ENCODE measurements around the gene ANGPTL1. TPM values are rescaled to one million over a fixed set of nuclear protein-coding genes. Genes with fewer than 3 reads are reported as not detected.

The ANGPTL1 gene
- polyA plus RNA-seq, 1 donor = 11.0 TPM

DNA sequence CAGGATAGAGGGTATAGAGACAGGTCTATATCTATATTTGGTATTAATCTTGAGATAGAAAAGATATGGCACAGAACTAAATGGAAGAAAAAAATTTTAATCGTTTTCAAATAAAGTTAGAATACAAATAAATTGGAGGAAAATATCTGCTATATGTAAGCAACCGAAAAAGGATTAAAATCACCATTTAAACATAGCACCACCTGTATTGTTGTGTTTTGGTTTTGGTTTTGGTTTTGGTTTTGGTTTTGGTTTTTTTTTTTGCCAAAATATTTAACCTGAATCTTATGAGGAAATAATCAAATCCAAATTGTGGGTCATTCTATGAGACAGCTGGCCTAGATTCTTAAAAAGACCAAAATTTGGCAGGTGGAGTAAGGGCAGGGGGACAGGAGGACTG, 28.5 kb upstream of the ANGPTL1 start:
- 100% methylated on average over 2 of the region's 2 CpGs for WGBS (ENCODE audit: insufficient coverage, low lambda C conversion rate)
- Histone ChIP-seq H3K4me1 (ENCODE audit: control insufficient read depth, insufficient read depth, low read length) (no peaks in the 10 kb centered on the region), H3K4me3 (ENCODE audit: low read length) (no peak overlapping the region), H3K27ac (ENCODE audit: low read length) (no peak overlapping the region), H3K36me3 (ENCODE audit: control insufficient read depth, insufficient read depth, low read length) (peaks cover 15% of the 10 kb centered on the region), H3K27me3 (ENCODE audit: control insufficient read depth, insufficient read depth, low read length) (no peaks in the 10 kb centered on the region), H3K9me3 (ENCODE audit: control insufficient read depth, low read depth, low read length) (no peaks in the 10 kb centered on the region)
- no peak for DNase-seq

DNA sequence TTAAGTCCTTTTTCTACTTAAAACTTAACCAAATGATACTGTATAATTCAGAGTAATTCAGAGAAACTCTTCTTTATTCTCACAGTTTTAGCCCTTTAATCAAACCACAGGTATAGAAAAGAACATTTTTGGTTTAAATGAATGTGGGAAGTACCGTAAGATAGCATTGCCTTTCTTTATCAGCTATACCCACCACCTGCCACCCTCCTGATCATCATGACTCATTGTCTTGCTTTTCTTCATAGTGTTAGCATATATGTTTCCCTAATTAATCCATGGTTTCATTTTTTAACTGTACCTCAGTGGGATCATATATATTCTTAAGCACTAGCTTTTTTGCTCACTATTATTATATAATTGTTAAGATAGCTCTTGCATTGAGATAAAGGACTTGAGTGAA, 27.5 kb upstream of the ANGPTL1 start:
- DNase-seq = no peak
- H3K9me3 ChIP-seq (ENCODE audit: control insufficient read depth, low read depth, low read length) = no peaks in the 10 kb centered on the region
- peaks cover 20% of the 10 kb centered on the region for H3K36me3 ChIP-seq (ENCODE audit: control insufficient read depth, insufficient read depth, low read length)
- no peak overlapping the region for H3K27ac ChIP-seq (ENCODE audit: low read length)
- no peaks in the 10 kb centered on the region for H3K4me1 ChIP-seq (ENCODE audit: control insufficient read depth, insufficient read depth, low read length)
- no CpG with 5 or more reads among the region's 1 CpG for whole genome bisulfite sequencing (ENCODE audit: insufficient coverage, low lambda C conversion rate)
- H3K4me3 ChIP-seq (ENCODE audit: low read length) = no peak overlapping the region
- no peaks in the 10 kb centered on the region for H3K27me3 ChIP-seq (ENCODE audit: control insufficient read depth, insufficient read depth, low read length)

DNA sequence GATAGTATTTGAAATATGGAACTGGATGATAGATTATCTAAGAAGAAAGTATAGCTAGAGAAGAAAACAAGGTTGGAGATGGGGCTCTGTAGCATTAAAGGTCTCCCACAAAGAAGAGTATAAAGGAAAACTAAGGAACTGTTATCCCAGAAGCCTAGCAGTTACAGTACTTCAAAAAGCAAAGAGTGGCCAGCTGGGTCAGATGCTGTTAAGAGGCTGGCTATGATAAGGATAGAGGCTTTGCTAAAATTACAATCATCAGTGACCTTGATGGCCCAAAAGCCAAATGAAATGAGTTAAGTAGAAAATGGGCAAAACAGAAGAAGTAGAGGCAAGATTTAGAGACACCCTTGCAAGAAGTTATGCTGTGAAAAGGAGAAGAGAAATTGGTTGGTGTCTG, 25.1 kb upstream of the ANGPTL1 start:
- no peak for DNase-seq
- peaks cover 18% of the 10 kb centered on the region for H3K36me3 ChIP-seq (ENCODE audit: control insufficient read depth, insufficient read depth, low read length)

DNA sequence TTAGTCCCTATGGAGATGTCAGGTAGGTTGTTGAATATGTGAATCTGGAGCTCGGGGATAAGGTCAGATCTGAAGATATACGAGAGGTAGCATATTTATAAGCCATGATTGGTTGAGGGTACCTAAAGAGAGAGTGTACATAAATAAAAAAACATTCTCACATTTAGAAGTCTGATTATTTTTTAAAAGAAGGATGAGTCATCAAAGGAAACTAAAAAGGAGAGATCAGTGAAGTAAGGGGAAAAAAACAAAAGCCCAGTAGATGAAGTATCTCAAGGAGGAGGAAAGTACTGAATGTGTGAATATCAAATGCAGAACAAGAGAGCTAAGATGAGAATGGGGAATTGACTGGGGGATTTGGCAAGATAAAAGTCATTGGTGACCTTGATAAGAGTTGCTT, 15.7 kb upstream of the ANGPTL1 start:
- Histone ChIP-seq H3K36me3 (ENCODE audit: control insufficient read depth, insufficient read depth, low read length) (peaks cover 13% of the 10 kb centered on the region), H3K4me1 (ENCODE audit: control insufficient read depth, insufficient read depth, low read length) (no peaks in the 10 kb centered on the region), H3K27ac (ENCODE audit: low read length) (no peak overlapping the region), H3K4me3 (ENCODE audit: low read length) (no peak overlapping the region), H3K9me3 (ENCODE audit: control insufficient read depth, low read depth, low read length) (no peaks in the 10 kb centered on the region), H3K27me3 (ENCODE audit: control insufficient read depth, insufficient read depth, low read length) (no peaks in the 10 kb centered on the region)
- no CpG with 5 or more reads among the region's 2 CpGs for WGBS (ENCODE audit: insufficient coverage, low lambda C conversion rate)
- DNase-seq = no peak

More for the DNA sequence above, 25.1 kb upstream of the ANGPTL1 start:
- H3K9me3 ChIP-seq (ENCODE audit: control insufficient read depth, low read depth, low read length) = no peaks in the 10 kb centered on the region
- H3K4me3 ChIP-seq (ENCODE audit: low read length) = no peak overlapping the region
- no peaks in the 10 kb centered on the region for H3K4me1 ChIP-seq (ENCODE audit: control insufficient read depth, insufficient read depth, low read length)
- no peaks in the 10 kb centered on the region for H3K27me3 ChIP-seq (ENCODE audit: control insufficient read depth, insufficient read depth, low read length)
- no peak overlapping the region for H3K27ac ChIP-seq (ENCODE audit: low read length)

DNA sequence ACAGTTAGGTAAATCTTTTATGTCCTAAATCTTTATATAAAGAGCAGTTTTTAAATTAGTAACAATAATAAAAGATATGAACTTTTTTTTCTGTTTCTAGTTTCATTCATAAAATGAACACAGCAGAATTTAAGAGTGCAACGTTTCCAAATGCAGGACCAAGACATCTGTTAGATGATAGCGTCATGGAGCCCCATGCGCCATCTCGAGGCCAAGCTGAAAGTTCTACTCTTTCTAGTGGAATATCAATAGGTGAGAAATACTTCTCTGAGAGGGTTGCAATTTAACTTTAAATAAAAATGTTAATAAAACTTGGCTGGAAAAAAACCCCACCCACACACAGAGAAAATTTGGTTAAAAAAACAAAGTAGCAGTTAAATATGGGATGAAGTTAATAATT, 15.0 kb upstream of the ANGPTL1 start:
- H3K4me1 ChIP-seq (ENCODE audit: control insufficient read depth, insufficient read depth, low read length) = no peaks in the 10 kb centered on the region
- no peak overlapping the region for H3K27ac ChIP-seq (ENCODE audit: low read length)
- WGBS (ENCODE audit: insufficient coverage, low lambda C conversion rate) = 83% methylated on average over 2 of the region's 4 CpGs
- H3K9me3 ChIP-seq (ENCODE audit: control insufficient read depth, low read depth, low read length) = no peaks in the 10 kb centered on the region
- DNase-seq = no peak
- no peaks in the 10 kb centered on the region for H3K27me3 ChIP-seq (ENCODE audit: control insufficient read depth, insufficient read depth, low read length)
- no peak overlapping the region for H3K4me3 ChIP-seq (ENCODE audit: low read length)
- peaks cover 17% of the 10 kb centered on the region for H3K36me3 ChIP-seq (ENCODE audit: control insufficient read depth, insufficient read depth, low read length)

DNA sequence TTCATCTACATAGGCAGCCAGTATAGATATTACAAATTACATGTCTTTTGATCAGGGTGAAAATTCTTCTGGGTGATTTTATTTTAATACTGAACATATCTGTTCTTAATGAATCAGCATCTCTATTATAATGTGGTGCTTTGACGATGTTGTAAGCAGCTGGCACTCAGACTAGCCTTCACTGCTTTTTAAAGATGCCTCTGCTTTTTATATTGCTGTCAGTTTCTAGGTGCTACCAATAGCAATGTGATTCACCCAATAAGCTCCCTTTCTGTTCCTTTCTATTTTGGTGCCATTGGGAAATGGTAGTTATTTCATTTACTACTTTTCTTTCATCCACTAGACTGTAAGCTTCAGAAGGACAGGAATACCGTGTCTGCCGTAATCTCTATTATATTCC, 11.1 kb upstream of the ANGPTL1 start:
- Histone ChIP-seq H3K36me3 (ENCODE audit: control insufficient read depth, insufficient read depth, low read length) (peaks cover 13% of the 10 kb centered on the region), H3K4me1 (ENCODE audit: control insufficient read depth, insufficient read depth, low read length) (no peaks in the 10 kb centered on the region), H3K4me3 (ENCODE audit: low read length) (no peak overlapping the region), H3K27ac (ENCODE audit: low read length) (no peak overlapping the region), H3K9me3 (ENCODE audit: control insufficient read depth, low read depth, low read length) (no peaks in the 10 kb centered on the region), H3K27me3 (ENCODE audit: control insufficient read depth, insufficient read depth, low read length) (no peaks in the 10 kb centered on the region)
- WGBS (ENCODE audit: insufficient coverage, low lambda C conversion rate) = no CpG with 5 or more reads among the region's 3 CpGs
- no peak for DNase-seq

DNA sequence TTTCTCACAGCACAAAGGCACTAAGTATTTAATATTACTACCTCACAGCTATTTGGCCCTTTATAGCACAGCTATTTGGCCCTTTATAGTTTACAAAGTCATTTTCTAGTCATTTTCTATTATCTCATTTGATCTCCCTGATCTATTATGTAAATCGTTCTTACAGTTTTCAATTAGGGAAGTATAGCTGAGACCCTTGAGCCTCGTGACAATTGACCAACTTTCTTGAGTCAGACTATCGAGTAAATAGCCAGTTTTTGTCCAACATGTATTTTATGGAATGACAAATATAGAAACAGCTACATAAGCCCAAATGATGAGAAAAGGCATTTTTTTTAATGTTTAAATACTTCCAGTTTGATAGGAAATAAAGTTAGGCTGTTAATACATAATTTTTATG, 7.0 kb upstream of the ANGPTL1 start:
- no peak overlapping the region for H3K4me3 ChIP-seq (ENCODE audit: low read length)
- H3K4me1 ChIP-seq (ENCODE audit: control insufficient read depth, insufficient read depth, low read length) = no peaks in the 10 kb centered on the region
- no CpG with 5 or more reads among the region's 3 CpGs for WGBS (ENCODE audit: insufficient coverage, low lambda C conversion rate)
- no peaks in the 10 kb centered on the region for H3K9me3 ChIP-seq (ENCODE audit: control insufficient read depth, low read depth, low read length)
- no peaks in the 10 kb centered on the region for H3K27me3 ChIP-seq (ENCODE audit: control insufficient read depth, insufficient read depth, low read length)
- peaks cover 6% of the 10 kb centered on the region for H3K36me3 ChIP-seq (ENCODE audit: control insufficient read depth, insufficient read depth, low read length)
- no peak overlapping the region for H3K27ac ChIP-seq (ENCODE audit: low read length)
- DNase-seq = no peak

DNA sequence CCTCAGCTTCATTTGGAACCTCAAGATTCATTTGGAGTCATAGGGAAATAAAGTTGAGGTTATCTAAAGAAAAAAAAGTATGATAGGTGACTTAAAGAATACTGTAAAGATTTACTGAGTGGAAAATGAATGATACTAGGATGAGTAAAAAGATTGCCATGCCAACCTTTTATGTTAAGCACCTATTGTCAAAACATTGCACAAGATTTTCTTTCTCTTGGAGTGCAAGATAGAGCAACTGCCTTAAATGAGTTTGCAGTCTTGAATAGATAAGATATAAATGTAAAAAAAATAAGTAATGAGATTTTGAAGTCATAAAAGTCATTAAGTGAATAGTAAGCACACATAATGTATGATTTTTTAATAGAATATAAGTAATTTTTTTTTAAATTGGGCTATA, 5.1 kb upstream of the ANGPTL1 start:
- no peak for DNase-seq
- H3K27ac ChIP-seq (ENCODE audit: low read length) = no peak overlapping the region
- no peaks in the 10 kb centered on the region for H3K9me3 ChIP-seq (ENCODE audit: control insufficient read depth, low read depth, low read length)
- H3K36me3 ChIP-seq (ENCODE audit: control insufficient read depth, insufficient read depth, low read length) = peaks cover 2% of the 10 kb centered on the region
- H3K27me3 ChIP-seq (ENCODE audit: control insufficient read depth, insufficient read depth, low read length) = no peaks in the 10 kb centered on the region
- H3K4me1 ChIP-seq (ENCODE audit: control insufficient read depth, insufficient read depth, low read length) = peaks cover under 1% of the 10 kb centered on the region
- H3K4me3 ChIP-seq (ENCODE audit: low read length) = no peak overlapping the region

DNA sequence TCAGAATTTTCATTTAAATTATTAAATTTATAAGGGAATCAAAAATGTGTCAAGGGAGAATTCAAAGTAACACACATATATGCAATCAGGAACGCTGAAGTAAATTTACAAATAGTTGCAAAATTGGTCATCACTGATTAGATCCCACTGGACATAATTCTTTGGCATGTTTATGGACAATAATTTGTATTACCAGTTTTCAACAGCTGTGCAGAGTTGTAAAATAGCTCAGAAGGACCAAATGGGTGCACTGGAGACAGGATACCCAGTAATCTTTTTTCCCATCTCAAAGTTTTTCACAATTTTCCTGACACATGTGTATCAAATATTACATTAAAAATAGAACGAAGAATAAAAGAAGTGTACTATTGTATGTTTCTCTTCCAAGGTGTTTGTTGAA, 4.1 kb upstream of the ANGPTL1 start:
- Histone ChIP-seq H3K4me1 (ENCODE audit: control insufficient read depth, insufficient read depth, low read length) (peaks cover 2% of the 10 kb centered on the region), H3K27ac (ENCODE audit: low read length) (no peak overlapping the region), H3K36me3 (ENCODE audit: control insufficient read depth, insufficient read depth, low read length) (peaks cover 2% of the 10 kb centered on the region), H3K4me3 (ENCODE audit: low read length) (no peak overlapping the region), H3K27me3 (ENCODE audit: control insufficient read depth, insufficient read depth, low read length) (no peaks in the 10 kb centered on the region), H3K9me3 (ENCODE audit: control insufficient read depth, low read depth, low read length) (no peaks in the 10 kb centered on the region)
- 100% methylated on average over 1 of the region's 2 CpGs for WGBS (ENCODE audit: insufficient coverage, low lambda C conversion rate)
- DNase-seq = no peak

DNA sequence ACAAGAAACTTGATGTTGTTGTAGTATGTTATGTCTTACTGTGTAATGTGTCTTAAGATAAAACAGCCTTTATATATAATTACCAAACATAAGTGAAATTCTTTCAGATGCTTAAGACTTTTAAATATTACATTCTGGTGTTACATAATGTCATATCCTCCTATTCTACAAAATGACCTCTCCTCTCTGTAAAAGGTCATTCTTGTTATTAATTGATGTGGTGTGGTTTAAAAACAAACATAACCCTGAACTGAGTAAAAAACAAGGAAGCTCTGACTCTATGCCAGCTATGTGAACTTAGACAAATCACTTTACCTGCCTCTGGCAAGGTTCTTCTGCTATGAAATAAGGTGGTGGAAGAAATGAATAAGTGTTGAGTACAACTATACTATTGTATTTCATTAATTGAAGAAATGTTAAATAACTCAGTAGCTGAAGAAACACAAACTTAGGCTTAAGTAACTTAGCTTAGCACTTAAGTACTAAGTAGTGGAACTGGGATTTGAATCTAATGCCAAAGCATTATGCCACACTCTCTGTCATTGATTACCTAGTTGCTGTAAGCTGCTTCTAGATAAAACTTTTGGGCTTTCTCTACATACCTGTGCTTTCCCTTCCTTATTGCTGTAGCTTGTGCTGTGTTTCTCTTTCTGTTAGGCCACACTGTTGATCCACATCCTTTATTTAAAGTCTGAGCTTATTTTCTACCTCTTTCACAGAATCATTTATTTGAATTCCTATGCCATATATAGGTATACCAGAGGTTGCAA, 859 bp upstream of the ANGPTL1 start:
- H3K27ac ChIP-seq (ENCODE audit: low read length) = no peak overlapping the region
- H3K4me1 ChIP-seq (ENCODE audit: control insufficient read depth, insufficient read depth, low read length) = peaks cover 7% of the 10 kb centered on the region
- H3K9me3 ChIP-seq (ENCODE audit: control insufficient read depth, low read depth, low read length) = no peaks in the 10 kb centered on the region
- H3K36me3 ChIP-seq (ENCODE audit: control insufficient read depth, insufficient read depth, low read length) = no peaks in the 10 kb centered on the region
- peak in 1 of 2 donors; percentile 15 for DNase-seq
- no peaks in the 10 kb centered on the region for H3K27me3 ChIP-seq (ENCODE audit: control insufficient read depth, insufficient read depth, low read length)
- H3K4me3 ChIP-seq (ENCODE audit: low read length) = no peak overlapping the region

DNA sequence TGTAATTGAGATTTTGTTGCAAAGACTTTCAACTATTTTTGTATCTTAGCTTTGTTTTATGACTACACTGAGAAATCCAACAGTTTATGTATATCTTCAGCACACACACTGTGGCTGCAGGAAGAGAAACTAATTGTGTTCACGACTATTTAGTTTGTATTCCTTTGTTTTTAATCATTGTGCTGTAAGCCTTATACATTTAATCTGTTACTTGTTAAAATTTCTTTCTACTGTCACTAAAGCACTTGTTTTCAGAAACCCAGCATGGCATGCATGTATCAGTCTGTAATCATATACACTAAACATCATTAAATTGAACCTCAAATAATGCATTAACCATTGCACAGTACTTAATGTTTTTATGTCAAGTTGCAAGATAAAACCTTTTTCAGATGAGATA, 656 bp downstream of the ANGPTL1 start:
- no peak overlapping the region for H3K27ac ChIP-seq (ENCODE audit: low read length)
- no peaks in the 10 kb centered on the region for H3K9me3 ChIP-seq (ENCODE audit: control insufficient read depth, low read depth, low read length)
- no CpG with 5 or more reads among the region's 1 CpG for WGBS (ENCODE audit: insufficient coverage, low lambda C conversion rate)
- no peak overlapping the region for H3K4me3 ChIP-seq (ENCODE audit: low read length)
- peaks cover 4% of the 10 kb centered on the region for H3K36me3 ChIP-seq (ENCODE audit: control insufficient read depth, insufficient read depth, low read length)
- no peak for DNase-seq
- peaks cover 7% of the 10 kb centered on the region for H3K4me1 ChIP-seq (ENCODE audit: control insufficient read depth, insufficient read depth, low read length)
- no peaks in the 10 kb centered on the region for H3K27me3 ChIP-seq (ENCODE audit: control insufficient read depth, insufficient read depth, low read length)
